GM21529 (cell line): ENCODE results near the gene KIF5C.
A peak's percentile ranks its signal among the peaks of the same experiment; 100 is the strongest.
"Not testable (repeated sequence)": the region's sequence is repeated elsewhere in the genome, so short reads cannot be mapped to it uniquely, and the experiment has no call there.

Experiments used
- ATAC-seq: cut with Tn5 transposase; IDR thresholded peaks from one replicate; pipeline ENCODE4 v1.9.1; 2021; ENCODE audit not compliant: unreplicated experiment

KIF5C gene

GRCh38 chr2:148874868-148875341 is at the start of gene KIF5C:
KIF5C (plus strand) TSS chr2:148875227; CDS start chr2:148875618, 391 bp downstream.
- ATAC-seq, result peak; percentile 96

GRCh38 chr2:148826791-148827190 is 48.2 kb upstream of the KIF5C start:
- ATAC-seq, result no peak

- ATAC-seq, result no peak
These were observed 46.1 kb upstream of the KIF5C start for GRCh38 chr2:148828941-148829340.

- no peak for ATAC-seq
These were observed 45.4 kb upstream of the KIF5C start for GRCh38 chr2:148829618-148830017.

GRCh38 chr2:148832637-148833036 is 42.4 kb upstream of the KIF5C start:
- no peak for ATAC-seq

- ATAC-seq, result no peak
These were observed 33.0 kb upstream of the KIF5C start for GRCh38 chr2:148842050-148842449.

GRCh38 chr2:148848146-148848545 is 26.9 kb upstream of the KIF5C start:
- no peak for ATAC-seq

GRCh38 chr2:148853458-148853857 is 21.6 kb upstream of the KIF5C start:
- ATAC-seq, result no peak

- ATAC-seq, result no peak
These were observed 15.0 kb upstream of the KIF5C start for GRCh38 chr2:148860037-148860436.

- ATAC-seq, result no peak
These were observed 13.7 kb upstream of the KIF5C start for GRCh38 chr2:148861367-148861766.

- ATAC-seq, result not testable (repeated sequence)
These were observed 12.5 kb upstream of the KIF5C start for GRCh38 chr2:148862478-148862877.

GRCh38 chr2:148865512-148865911 is 9.5 kb upstream of the KIF5C start:
- ATAC-seq, result no peak

- ATAC-seq, result no peak
These were observed 8.9 kb upstream of the KIF5C start for GRCh38 chr2:148866091-148866490.

GRCh38 chr2:148867079-148867769 is 7.8 kb upstream of the KIF5C start:
- ATAC-seq, result no peak

- ATAC-seq, result peak; percentile 30
These were observed 492 bp downstream of the KIF5C start for GRCh38 chr2:148875387-148876051.

GRCh38 chr2:148876202-148876594 is 1.2 kb downstream of the KIF5C start:
- ATAC-seq, result no peak

- ATAC-seq, result no peak
These were observed 1.8 kb downstream of the KIF5C start for GRCh38 chr2:148876595-148877402.

GRCh38 chr2:148877403-148877740 is 2.3 kb downstream of the KIF5C start:
- no peak for ATAC-seq

- no peak for ATAC-seq
These were observed 5.6 kb downstream of the KIF5C start for GRCh38 chr2:148880636-148881035.

GRCh38 chr2:148882051-148882450 is 7.0 kb downstream of the KIF5C start:
- no peak for ATAC-seq

GRCh38 chr2:148885209-148885608 is 10.2 kb downstream of the KIF5C start:
- no peak for ATAC-seq

- ATAC-seq, result no peak
These were observed 11.0 kb downstream of the KIF5C start for GRCh38 chr2:148885988-148886387.
